Amygdala (tissue), 56 donors: ENCODE results near the gene IGFBP4.

Experiments used
- DNase-seq, 56 donors: peaks; one replicate each; lab custom pipeline; 2025; lab: John Stamatoyannopoulos, UW

IGFBP4 gene

DNA sequence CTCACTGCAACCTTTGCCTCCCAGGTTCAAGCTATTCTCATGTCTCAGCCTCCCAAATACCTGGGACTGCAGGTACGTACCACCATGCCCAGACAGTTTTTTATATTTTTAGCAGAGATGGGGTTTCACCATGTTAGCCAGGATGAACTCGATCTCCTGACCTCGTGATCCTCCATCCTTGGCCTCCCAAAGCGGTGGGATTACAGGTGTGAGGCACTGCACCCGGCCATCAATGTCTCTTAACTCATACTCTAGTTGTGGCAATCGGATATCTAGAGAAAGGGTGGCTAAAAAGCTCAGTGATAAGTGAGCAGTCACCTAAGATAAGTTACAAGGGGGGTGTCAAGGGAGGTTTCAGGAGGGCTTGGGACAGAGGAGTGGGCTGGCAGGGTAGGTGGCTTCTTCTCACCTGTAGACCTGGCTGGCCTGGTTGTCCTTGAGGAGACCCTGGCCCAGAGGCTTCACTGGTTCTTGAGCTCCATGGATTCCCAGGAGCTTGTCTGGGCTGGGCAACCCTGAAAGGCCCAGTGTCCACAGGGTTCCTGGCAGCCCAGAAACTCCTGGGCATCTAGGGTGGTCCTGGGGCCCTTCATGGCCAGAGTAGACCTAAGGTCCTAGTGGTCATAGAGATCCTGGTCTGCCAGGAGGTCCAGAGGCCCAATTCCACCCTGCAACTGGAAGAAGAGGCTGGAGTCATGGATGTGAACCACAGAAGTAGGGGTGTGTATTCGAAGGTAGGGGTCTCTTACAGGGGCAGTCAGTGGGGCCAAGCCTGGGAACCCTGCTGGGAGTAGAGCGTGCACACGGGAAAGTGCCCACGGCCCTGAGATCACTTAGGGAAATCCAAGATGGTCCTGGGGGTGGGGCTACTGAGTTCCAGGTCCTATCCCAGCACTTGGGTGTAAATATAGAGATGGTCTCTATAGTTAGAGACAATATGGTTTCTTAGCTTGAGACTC, 12.7 kb upstream of the IGFBP4 start:
- DNase-seq: no peak

DNA sequence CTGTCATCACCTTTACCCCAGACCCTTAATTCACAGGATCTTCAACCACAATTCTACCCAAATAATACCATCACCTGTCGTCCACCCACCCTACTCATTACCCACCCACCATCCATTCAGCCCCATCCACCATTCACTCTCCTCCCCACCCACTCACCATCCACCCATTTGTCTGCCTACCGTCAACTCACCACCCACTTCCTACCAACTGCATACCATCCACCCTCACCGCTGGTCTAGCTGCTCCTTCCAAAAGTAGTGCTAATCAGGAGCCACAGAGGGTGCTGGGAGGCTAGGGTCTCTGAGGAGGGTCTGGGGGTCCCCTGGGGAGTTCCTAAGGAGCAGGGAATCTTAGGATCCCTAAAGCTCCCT, 12.0 kb upstream of the IGFBP4 start:
- no peak for DNase-seq

DNA sequence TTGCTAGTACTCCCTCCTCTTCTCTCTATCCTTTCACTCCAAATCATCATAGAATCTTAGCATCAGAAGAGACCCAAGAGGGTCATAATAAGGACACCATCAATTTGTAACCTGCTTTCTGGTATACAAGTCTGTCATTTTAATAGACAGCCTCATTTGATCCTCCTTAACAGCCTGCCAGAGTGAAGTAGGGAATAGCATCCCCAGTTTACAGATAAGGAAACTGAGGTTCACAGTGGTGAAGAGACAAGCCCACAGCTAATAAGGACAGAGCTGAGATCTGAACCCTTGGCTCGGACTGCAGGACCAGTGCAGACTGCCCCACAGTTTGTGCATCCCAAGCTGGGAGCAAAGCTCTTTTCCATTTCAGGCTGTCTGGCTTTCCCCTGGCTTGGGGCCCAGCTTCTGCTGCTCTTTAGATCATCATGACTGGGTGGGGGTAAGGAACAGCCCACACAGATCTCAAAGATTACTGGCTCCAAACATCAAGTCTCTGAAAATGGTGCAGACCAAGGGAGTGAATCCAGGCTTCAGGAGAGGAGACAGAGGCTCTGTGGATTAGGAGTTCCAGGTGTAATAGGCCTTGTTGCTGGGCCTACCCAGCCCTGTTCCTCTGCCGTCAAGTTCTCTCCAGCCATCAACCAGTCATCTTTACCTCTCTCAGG, 10.3 kb upstream of the IGFBP4 start:
- DNase-seq: no peak

DNA sequence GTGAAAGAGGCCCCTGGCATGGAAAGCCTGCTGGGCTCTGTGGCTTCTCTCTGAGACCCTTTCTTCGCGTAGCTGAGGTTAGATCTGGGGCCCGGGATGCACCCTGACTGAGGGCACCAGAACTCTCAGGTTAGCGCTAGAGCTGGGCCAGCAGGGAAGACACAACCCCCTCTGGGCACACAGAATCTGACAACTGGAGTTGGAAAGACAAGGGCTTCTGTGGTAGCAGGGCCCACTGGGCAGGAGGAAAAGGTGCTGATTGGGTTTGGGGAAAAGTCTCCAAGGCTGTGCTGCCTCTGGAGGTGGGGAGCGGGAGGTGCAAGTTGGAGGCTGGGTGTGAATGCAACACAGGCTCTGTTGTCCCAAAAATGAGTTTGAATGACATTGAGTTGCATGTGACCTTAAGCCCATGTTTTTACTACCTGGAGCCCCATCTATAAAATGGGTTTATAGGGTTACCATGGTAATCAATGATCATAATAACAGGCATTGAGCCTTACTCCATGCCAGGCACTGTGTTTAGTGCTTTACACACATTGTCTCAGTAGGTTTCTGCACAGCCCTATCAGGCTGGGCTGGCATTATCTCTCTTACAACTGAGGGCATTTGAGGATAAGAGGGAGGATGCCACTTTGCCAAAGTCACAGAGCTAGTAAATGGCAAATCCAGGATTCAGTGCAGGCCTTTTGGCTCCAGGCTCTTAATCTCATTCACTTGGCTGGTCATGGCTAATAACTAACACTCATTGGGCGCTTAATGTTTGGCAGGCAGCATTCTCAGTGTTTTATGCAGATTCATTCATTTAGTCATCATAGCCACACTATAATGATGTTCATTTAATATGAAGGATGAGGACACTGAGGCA, 9.5 kb upstream of the IGFBP4 start:
- no peak for DNase-seq

DNA sequence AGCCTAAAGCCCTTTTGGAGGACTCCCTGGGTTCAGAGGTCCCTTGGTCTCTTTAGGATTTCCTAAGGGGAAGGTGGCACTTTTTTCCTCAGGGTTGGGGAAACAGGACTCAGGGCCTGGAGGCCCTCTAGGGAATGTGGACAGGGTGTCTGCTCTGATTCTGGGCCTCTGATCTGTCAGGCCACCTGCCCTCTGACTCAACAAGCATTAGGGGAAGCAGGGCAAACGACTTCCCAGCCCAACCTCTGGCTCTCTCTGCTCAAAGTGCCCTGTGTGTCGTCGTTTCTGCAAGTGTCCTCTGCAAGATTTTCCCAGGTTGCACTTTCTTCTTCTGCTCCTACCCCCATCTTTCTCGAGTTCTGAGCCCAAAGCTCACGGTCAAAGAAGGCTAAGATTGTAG, 6.6 kb upstream of the IGFBP4 start:
- no peak for DNase-seq

DNA sequence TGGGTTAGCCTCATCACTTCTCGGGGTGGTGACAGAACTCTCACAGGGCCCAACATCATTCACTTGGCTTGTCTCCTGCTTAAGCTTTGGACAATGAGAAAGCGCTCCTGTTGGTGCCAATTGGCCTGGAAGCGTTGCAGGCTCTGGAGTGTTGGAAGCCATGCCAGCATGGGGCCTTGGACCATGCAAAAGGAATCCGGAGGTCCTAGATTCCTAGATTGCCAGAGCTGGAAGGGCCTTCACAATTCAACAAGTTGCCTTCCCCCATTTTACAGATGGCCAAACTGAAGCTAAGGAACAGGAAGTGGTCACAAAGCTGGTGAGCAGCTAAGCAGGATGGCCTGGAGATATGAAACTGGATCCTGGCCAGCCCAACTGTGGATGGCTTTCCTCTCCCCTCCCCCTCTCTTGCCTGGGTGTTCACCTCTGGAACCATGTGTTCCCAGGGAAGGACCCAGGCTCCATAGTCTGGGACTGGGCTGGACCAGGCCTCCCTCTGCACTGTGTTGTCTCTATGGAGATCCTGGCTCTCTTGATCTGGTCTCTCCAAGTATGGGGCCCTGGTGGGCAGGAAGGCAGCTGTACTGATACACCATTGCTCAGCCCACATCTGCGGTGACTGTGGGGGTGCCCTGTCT, 6.0 kb upstream of the IGFBP4 start:
- peak in 1 of 56 donors; percentile 14 for DNase-seq

DNA sequence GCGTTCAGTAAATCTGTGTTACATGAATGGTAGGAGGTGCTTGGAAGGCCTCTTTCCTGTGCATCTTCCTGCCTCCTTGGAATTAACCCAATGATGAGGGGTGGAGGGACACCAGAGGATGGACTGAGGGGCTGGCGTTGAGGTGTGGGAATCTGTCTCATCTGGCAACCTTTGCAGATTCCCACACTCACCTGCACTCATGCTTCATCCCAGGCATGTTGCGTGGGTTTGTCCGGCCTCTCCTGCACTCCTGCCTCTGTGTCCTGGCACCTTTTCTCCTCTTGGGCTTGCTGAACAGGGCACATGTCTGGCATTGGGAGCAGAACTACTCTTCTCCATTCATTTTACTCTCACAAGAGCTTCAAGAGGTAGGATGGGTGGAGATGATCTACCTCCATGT, 3.1 kb upstream of the IGFBP4 start:
- no peak for DNase-seq

DNA sequence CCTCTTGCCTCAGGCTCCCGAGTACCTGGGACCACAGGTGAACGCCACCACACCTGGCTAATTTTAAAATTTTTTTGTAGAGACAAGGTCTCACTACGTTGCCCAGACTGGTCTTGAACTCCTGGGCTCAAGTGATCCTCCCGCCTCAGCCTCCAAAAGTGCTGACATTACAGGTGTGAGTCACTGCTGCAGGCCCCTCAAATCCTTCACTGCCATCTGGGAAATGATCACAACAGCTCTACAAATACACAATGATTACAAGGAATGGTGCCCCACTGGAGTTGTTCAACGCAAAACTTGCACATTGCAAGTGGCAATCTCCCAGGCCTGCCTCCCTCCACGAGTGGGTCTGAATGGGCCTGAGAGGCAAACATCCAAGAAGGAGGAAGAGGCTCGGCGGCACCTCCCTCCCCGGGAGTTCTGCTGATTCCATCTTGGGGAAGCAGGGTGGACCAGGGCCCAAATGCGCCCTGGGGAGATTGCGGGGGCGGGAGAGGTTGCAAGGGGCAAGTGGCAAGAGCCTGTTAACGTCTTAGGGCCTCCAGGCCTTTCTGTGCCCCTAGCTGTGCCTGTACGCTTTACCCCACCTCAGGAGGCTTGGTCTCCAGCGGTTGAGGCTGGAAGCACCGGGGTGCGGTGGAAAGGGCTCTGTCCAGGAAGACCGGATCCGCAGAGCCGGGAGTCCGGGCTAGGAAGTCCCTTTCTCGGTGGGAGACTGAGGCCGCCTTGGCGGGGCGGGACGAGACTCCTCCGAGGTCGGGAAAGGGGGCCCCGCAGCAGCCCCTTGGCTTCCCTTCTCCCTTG, 656 bp upstream of the IGFBP4 start:
- DNase-seq: peak in 2 of 56 donors; percentile 2 to 28

DNA sequence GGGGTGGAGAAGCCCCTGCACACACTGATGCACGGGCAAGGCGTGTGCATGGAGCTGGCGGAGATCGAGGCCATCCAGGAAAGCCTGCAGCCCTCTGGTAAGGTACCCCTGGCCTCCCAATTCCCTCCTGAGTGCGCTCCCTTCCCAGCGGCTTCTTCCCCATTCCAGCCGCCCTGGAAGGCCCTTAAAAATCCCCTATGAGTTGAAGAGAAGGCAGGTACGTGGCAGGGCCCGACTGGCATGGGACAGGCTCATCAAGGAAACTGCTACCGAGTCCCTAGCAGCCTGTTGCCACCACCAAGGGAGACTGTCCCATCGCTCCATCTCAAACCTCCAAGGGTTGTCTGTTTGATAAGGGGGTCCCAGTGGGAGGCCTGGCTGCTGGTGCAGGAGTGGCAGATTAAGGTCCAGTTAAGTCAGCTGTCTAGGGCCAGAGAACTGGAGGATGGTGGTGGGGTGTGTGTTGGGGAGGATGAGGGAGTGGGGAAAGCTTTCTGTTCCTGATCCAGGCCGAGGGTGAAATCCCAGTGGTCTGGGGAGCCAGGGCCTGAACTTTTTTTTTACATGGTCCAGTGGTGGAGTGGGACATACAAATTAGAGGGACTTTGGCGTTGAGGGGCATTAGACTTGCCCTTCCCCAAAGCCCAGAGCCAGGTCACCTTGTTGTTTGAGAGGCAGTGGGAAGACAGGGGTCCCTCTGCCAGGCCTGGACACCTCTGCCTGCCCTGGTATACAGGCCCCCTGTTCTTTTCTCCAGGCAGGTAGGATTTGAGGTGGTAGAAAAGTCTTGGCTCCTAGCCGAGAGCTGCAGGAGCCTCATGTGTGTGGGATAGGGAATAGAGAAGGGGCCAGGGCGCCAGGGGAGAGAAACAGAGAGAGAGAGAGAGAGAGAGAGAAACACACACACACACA, 994 bp downstream of the IGFBP4 start:
- peak in 2 of 56 donors; percentile 11 to 27 for DNase-seq

DNA sequence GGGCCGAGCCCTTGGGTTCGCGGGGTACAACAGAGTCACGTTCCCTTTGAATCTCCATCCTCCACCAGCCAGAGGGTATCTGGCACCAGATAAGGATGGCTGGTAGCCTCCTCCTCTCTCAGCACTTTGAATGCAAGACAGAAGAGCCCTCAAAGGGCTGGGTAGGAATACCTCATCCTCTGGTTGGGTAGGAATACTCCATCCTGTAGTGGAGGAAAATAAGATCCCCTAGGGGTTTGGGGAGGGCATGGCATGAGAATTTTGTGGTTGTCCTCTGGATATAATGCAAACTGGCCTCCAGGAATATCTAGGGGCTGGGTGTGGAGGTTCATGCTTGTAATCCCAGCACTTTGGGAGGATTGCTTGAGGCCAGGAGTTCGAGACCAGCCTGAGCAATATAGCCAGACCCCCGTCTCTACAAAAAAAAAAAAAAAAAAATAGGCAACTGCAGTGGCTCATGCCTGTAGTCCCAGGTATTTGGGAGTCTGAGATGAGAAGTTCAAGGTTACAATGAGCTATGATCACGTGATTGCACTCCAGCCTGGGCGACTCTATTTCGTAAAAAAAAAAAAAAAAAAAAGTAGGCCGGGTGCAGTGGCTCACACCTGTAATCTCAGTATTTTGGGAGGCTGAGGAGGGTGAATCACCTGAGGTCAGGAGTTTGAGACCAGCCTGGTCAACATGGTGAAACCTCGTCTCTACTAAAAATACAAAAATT, 2.7 kb downstream of the IGFBP4 start:
- DNase-seq: no peak

DNA sequence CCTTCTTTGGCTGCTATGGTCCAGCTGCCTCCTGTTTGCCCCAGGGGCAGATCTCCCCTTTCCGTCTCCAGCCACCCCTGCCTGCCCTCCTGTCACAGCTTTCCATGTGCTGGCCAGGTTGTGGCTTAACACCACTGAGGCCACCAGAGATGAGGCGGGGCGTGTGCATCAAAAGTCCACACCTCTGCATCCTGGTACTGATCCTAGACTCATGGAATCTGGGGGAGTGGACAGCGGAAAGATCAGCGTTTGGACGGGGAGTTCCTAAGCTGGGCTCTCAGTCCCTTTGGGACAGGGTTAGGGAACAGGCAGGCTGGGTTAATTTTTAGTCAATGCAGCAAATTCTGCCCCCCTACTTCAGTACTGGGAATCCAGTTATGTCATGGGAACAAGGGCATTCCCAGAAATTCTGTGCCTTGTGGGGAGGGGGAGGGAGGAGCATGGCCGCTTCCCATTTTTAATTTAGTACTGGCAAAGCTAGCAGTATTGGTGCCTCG, 3.9 kb downstream of the IGFBP4 start:
- DNase-seq: no peak

DNA sequence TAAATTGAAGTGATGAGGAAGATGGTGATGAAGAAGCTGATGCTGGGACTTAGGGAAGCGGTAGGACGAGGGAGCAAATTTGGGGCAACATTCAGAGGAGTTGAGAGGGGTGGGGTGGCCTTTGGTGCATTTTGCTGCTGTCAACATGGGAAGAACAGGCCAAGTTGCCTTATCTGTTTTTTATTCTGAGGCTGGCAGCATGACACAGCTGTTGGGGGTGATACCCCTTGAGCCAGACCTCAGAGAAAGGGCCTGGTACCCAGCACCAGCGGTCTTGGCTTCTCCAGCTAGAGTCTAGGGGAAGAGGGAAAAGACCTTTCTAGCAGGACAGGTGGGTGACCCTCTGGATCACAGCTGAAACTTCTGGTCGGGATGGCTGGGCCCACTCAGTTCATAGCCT, 4.6 kb downstream of the IGFBP4 start:
- DNase-seq: no peak

DNA sequence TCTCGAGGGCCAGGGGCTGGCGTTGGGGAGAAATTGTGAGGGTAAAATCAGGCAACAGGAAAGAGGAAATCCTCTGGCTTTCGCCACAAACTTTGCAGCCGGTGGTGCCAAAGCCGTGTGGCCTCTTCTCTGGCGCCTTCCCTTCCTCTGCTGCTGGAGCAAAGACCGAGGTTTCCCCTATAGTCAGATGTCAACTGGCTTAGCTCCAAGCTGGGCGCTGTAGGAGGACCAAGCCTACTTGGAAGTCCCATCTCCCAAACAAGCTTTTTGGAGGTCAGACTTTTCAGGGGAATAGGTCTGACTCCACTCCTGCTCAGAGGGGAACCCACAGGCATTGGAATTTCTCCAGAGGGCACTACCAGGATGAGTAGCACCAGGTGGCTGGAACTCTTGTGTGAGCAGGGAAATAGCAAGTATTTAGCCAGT, 5.0 kb downstream of the IGFBP4 start:
- no peak for DNase-seq

DNA sequence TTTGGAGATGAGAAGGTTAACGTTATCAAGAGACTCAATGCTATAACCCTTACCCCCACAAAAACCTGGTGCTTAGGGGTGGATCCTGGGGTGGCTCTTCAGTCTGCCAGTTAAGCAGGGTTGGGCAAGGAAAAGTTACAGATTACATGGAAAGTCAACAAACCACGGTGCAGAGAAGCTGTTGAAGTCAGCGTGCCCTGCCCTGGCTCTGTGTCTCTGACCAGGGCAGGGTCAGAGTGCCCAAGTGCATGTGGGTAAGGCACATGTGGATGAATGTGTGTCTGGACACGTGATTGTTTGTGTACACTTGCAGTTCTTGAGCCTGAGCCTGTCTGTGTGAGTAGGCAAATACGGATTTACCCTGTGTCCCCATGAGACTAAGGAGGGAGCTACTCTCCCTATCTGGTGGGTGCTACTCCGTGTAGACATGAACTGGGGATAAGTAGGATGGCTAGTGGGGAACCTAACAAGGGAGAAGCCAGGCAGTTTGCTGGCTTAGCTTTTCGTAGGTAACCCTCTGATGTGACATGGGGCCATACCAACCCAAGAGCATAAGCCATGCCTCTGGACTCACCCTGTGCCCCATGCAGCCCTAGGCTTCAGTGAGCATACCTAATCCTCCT, 5.5 kb downstream of the IGFBP4 start:
- no peak for DNase-seq

DNA sequence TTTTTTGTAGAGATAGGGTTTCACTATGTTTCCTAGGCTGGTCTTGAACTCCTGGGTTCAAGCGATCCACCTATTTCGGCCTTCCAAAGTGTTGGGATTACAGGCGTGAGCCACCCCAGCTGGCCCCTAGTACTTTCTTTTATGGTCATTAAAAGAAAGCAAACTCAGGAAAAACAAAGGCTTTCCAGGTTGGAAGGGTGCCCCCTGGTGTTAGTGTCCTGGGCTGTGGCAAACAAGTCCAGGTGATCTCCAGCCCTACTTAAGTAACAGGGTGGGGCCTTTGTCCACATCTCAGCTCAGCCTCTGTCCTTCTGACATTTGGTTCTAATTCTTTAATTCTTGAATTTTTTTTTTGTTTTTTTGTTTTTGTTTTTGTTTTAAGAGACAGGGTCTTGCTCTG, 6.9 kb downstream of the IGFBP4 start:
- no peak for DNase-seq

DNA sequence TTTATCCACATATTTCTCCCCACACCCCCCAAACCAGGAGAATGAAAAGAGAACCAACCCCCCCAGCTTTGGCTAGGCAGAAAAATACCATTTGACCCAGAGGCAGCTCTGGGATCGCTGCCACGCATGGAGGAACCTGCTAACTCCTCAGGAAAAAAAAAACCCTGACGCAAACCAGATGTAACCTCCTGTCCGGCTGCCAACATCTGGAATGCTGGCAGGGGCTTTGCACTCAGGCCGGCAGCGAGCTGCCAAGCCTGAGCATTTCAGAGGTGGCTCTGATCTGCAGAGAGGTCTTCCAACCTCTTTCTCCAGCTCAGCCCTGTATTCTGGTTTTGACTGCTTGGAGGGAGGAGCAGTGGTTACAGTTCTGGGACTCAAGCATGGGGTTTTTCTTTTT, 8.2 kb downstream of the IGFBP4 start:
- no peak for DNase-seq

DNA sequence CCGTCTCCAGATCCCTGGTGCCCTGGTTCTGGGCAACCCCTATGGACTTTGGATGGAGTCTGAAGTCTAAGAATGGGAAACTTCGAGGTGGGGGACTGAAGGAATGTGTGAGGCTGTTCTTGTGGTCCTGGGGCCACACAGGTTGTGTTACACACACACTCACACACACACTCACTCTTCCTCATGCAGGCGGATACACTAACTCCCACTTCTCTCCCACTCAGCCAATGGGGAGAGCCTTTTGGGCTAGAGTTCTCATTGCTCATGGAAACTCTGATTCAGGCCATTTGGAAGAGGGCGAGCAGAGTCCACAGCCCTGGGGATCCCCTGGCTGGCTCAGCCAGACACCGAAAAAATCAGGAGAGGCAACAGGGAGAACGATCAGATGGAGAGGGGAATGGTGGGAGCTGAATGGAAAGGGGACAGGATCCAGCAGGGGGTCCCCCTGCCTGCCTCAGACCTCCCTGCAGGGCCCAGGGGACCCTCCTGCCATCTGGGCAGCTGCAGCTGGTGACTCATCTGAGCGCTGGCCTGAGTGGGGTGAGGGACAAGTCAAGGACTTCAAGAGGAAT, 9.1 kb downstream of the IGFBP4 start:
- DNase-seq: no peak
